Stimulated activated naive CD8-positive, alpha-beta T cell treated with anti-CD3 and anti-CD28 coated beads, Interleukin-15, Interleukin-2, amounts not matched to agents 100 ng/mL and 50 ng/mL, for 24 hours (primary cell): Measurements from ENCODE around the gene KLF5.

Experiments used
- H3K27ac Mint-ChIP-seq: one replicate; pipeline ENCODE4 v1.8.0; 2021; ENCODE audit warnings: mild to moderate bottlenecking, mixed read lengths
- H3K27me3 Mint-ChIP-seq: one replicate; pipeline ENCODE4 v1.8.0; 2021; ENCODE audit warnings: mixed read lengths
- H3K36me3 Mint-ChIP-seq: one replicate; pipeline ENCODE4 v1.8.0; 2021; ENCODE audit warnings: low read depth, mixed read lengths
- H3K4me1 Mint-ChIP-seq: one replicate; pipeline ENCODE4 v1.8.0; 2021; ENCODE audit warnings: low read depth, mixed read lengths
- H3K4me3 Mint-ChIP-seq: one replicate; pipeline ENCODE4 v1.8.0; 2021; ENCODE audit warnings: mild to moderate bottlenecking, mixed read lengths
- H3K9me3 Mint-ChIP-seq: one replicate; pipeline ENCODE4 v1.8.0; 2021; ENCODE audit warnings: mixed read lengths

KLF5 gene

DNA sequence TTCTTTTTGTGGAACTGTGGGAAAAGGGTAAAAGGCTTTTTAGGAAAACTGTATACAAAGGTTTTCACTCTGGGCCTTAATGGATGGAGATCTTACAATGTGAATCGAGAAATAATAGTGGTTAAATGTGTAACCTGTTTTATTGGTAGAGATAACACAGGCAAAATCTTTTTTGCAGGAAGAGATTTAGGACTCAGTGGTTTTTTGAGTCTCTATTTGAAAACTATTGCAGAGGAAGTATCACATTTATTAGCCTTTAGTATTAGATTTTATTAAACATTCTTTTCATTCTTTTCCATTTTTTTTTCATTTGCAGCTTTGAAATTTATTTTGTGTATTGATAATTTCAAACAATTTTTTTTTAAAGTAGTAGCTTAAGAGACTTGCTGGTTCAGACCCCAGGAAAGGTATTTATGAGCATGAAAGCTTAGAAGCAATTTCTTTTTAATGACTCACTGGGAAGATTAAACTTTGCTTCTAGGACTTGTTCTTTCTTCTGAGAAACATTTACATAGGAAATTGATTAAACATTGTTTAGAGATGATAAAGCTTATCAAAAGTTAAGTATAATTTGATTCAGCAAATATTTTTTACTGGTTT lies 10.5 kb downstream of the KLF5 start:
- no peaks in the 10 kb centered on the region for H3K9me3 Mint-ChIP-seq
- no peak overlapping the region for H3K4me3 Mint-ChIP-seq
- no peak overlapping the region for H3K27ac Mint-ChIP-seq
- no peaks in the 10 kb centered on the region for H3K4me1 Mint-ChIP-seq
- no peaks in the 10 kb centered on the region for H3K27me3 Mint-ChIP-seq
- no peaks in the 10 kb centered on the region for H3K36me3 Mint-ChIP-seq

DNA sequence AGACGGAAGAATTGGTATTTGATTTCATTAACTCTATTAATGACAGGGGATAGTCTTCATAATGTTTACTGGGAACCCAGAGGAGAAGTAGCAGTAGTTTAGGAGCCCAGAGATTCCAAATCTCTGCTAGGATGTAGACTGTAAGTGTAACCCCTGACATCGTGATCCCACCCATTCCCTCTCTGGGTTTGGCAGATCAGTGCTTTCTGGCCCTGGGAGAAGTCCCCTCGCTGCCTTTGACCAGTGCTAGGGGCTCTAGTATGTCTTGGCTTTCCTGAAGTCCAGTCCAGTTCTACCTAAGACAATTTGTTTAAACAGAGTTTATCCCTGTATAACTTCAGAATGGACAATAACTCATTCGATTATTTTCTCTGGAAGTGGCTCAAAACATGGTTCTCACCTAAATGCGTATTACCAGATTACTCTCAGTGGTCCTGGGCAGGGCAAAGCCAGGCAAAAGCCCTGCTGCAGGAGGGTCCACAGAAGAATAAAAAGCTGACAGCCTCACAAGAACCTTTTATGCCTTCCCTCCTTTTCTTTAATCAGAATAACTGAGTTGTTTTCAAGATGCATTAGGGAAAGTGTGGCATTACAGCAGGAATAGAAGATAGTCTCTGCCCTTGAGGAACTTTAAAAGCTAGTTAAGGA lies 11.8 kb downstream of the KLF5 start:
- no peak overlapping the region for H3K4me3 Mint-ChIP-seq
- no peaks in the 10 kb centered on the region for H3K36me3 Mint-ChIP-seq
- H3K27ac Mint-ChIP-seq: no peak overlapping the region
- no peaks in the 10 kb centered on the region for H3K9me3 Mint-ChIP-seq
- H3K4me1 Mint-ChIP-seq: no peaks in the 10 kb centered on the region
- H3K27me3 Mint-ChIP-seq: no peaks in the 10 kb centered on the region

DNA sequence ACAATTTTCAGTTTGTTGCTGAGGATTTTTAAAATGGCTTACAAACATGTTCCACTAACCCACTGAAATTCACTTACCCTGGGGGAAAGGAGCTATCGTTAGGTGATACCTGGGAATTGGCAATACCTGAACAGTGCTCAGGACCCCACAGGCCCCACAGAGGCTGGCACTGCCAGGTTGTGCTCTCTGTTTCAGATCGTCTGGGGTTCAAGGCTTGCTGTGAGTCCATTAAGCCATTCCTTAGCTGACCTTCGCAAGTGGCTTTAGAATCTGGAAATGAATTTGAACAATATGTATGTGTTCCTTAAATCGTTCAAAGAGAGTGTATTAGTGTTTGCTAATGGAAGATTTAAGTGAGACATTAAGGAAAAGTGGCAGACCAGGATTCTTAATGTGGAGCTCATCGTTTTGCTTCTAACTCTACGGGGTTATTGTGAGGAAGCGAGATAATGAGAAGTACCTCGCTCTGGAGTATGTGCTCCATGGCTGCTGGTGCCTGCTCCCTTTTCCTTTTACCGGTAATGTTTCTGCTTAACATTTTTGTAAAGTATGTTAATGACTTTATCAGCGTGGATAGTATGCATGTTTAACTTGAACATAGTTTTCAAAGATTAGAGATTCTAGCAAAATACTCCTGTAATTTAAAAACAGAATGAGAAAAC lies 13.6 kb downstream of the KLF5 start:
- H3K4me3 Mint-ChIP-seq: no peak overlapping the region

DNA sequence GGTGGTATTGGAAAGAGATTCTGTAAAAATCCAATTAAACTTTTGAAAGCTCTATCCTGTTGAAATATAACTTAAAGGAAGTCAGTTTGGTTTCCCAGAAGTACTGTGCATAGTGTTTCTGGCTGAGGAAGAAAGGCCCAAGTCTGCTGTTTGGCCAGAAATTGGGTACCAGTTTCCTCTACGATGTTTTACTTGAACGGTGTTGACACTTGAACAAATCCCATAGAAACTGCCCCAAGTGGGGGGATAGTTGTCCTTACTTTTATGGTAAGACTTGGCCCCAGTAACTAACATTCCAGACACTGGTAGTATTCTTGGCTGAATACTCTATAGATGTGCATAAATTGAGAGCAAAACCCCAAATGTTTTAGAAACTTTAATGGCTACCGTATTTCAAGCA lies 14.2 kb downstream of the KLF5 start:
- H3K27me3 Mint-ChIP-seq: no peaks in the 10 kb centered on the region

More for the DNA sequence above, 13.6 kb downstream of the KLF5 start:
- H3K27ac Mint-ChIP-seq: no peak overlapping the region
- no peaks in the 10 kb centered on the region for H3K9me3 Mint-ChIP-seq
- no peaks in the 10 kb centered on the region for H3K4me1 Mint-ChIP-seq
- H3K27me3 Mint-ChIP-seq: no peaks in the 10 kb centered on the region
- H3K36me3 Mint-ChIP-seq: no peaks in the 10 kb centered on the region

DNA sequence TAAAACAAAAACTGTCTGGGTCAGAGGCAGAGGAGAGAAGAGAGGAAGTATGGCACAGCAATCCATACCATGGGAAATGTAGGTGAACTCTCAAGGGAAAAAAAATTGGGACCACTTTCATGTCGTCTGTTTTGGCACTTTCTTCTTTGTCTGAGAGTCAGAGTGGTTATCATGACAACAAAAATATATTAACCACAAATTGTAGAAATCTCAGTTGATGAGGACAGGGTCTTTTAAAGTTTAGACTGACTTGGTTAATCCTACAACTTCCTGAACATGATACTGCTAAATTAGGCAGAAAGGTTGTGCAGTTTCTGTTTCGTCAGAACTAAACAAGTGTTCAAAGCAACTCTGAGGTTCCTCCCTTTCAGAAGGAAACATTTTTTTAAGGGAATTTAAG lies 15.2 kb downstream of the KLF5 start:
- Mint-ChIP-seq H3K27me3 (no peaks in the 10 kb centered on the region), H3K36me3 (no peaks in the 10 kb centered on the region), H3K4me3 (no peak overlapping the region), H3K4me1 (no peaks in the 10 kb centered on the region), H3K27ac (no peak overlapping the region), H3K9me3 (no peaks in the 10 kb centered on the region)

More for the DNA sequence above, 14.2 kb downstream of the KLF5 start:
- no peaks in the 10 kb centered on the region for H3K9me3 Mint-ChIP-seq
- H3K36me3 Mint-ChIP-seq: no peaks in the 10 kb centered on the region
- H3K4me3 Mint-ChIP-seq: no peak overlapping the region
- no peaks in the 10 kb centered on the region for H3K4me1 Mint-ChIP-seq
- H3K27ac Mint-ChIP-seq: no peak overlapping the region

DNA sequence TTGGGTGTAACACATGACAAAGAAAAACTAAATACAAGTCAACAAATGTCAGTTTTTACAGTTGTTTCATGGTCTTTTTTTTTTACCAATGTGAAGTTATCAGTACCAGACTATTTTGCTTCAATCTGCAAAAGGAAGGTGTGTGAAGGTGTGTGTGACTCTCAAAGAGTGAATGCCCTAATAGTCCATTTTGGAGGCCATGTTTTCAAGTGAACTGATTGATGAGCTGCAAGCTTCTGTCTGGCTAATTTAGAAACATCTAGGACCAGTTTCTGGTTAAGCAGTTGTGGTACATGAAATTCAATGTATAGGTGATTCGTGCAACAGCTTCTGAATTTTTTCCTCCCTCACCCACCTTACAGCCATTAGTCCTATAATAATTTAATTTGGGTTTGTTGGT lies 16.1 kb downstream of the KLF5 start:
- no peak overlapping the region for H3K4me3 Mint-ChIP-seq

DNA sequence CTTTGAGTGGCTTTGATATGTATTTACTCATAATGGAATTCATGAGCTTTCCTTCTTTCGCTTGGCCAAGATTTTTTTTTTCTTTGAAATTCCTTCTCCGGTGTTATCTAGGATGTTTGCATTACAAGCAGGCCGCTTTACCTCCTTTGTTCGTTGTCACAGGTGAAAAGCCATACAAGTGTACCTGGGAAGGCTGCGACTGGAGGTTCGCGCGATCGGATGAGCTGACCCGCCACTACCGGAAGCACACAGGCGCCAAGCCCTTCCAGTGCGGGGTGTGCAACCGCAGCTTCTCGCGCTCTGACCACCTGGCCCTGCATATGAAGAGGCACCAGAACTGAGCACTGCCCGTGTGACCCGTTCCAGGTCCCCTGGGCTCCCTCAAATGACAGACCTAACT lies 16.7 kb downstream of the KLF5 start:
- Mint-ChIP-seq H3K27me3 (no peaks in the 10 kb centered on the region), H3K36me3 (no peaks in the 10 kb centered on the region), H3K27ac (no peak overlapping the region), H3K4me1 (no peaks in the 10 kb centered on the region), H3K4me3 (no peak overlapping the region), H3K9me3 (peaks cover 5% of the 10 kb centered on the region)

More for the DNA sequence above, 16.1 kb downstream of the KLF5 start:
- H3K4me1 Mint-ChIP-seq: no peaks in the 10 kb centered on the region
- no peak overlapping the region for H3K27ac Mint-ChIP-seq
- no peaks in the 10 kb centered on the region for H3K36me3 Mint-ChIP-seq
- no peaks in the 10 kb centered on the region for H3K27me3 Mint-ChIP-seq
- peaks cover 5% of the 10 kb centered on the region for H3K9me3 Mint-ChIP-seq

DNA sequence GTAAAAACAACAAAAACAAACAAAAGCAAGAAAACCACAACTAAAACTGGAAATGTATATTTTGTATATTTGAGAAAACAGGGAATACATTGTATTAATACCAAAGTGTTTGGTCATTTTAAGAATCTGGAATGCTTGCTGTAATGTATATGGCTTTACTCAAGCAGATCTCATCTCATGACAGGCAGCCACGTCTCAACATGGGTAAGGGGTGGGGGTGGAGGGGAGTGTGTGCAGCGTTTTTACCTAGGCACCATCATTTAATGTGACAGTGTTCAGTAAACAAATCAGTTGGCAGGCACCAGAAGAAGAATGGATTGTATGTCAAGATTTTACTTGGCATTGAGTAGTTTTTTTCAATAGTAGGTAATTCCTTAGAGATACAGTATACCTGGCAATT lies 17.1 kb downstream of the KLF5 start:
- Mint-ChIP-seq H3K27ac (no peak overlapping the region), H3K36me3 (no peaks in the 10 kb centered on the region)

DNA sequence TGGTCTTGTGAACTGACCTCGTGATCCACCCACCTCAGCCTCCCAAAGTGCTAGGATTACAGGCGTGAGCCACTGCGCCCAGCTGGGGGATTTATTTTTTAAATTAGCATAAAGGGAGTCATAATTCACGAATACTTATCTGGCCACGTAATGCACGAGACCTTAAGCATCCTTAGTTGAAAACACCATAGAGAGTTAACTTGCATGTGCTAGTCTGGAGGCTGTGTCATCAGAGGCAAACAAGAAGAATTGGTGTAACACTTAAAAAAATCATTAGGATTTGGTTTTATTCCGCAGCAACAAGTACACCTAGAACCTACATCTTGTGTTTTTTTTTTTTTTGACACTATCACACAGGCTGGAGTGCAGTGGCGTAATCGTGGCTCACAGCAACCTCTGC lies 19.1 kb downstream of the KLF5 start:
- Mint-ChIP-seq H3K4me3 (no peak overlapping the region), H3K27ac (no peak overlapping the region), H3K9me3 (peaks cover 5% of the 10 kb centered on the region), H3K4me1 (no peaks in the 10 kb centered on the region), H3K36me3 (no peaks in the 10 kb centered on the region), H3K27me3 (peaks cover 3% of the 10 kb centered on the region)

More for the DNA sequence above, 17.1 kb downstream of the KLF5 start:
- H3K4me1 Mint-ChIP-seq: no peaks in the 10 kb centered on the region
- no peaks in the 10 kb centered on the region for H3K27me3 Mint-ChIP-seq
- no peak overlapping the region for H3K4me3 Mint-ChIP-seq
- H3K9me3 Mint-ChIP-seq: peaks cover 5% of the 10 kb centered on the region

DNA sequence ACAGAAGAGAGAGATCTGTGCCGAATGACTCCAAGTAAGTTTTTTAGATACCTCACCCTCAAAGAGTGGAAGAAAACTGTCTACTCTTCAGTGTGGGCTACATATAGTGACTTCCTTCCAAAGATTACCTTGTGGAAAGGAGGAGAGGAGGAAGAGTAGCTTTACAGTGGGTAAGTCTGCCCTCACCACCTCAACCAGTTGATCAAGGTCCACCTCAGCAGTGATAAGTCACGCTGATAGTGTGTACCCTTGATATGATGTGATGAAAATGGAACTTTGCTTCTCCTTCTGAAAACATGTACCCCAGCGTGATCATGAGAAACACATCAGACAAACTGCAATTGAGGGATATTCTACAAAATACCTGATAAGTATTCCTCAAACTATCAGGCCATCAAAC lies 20.6 kb downstream of the KLF5 start:
- no peaks in the 10 kb centered on the region for H3K4me1 Mint-ChIP-seq
- no peaks in the 10 kb centered on the region for H3K36me3 Mint-ChIP-seq
- H3K4me3 Mint-ChIP-seq: no peak overlapping the region
- H3K27ac Mint-ChIP-seq: no peak overlapping the region
- H3K27me3 Mint-ChIP-seq: peaks cover 3% of the 10 kb centered on the region
- peaks cover 5% of the 10 kb centered on the region for H3K9me3 Mint-ChIP-seq

DNA sequence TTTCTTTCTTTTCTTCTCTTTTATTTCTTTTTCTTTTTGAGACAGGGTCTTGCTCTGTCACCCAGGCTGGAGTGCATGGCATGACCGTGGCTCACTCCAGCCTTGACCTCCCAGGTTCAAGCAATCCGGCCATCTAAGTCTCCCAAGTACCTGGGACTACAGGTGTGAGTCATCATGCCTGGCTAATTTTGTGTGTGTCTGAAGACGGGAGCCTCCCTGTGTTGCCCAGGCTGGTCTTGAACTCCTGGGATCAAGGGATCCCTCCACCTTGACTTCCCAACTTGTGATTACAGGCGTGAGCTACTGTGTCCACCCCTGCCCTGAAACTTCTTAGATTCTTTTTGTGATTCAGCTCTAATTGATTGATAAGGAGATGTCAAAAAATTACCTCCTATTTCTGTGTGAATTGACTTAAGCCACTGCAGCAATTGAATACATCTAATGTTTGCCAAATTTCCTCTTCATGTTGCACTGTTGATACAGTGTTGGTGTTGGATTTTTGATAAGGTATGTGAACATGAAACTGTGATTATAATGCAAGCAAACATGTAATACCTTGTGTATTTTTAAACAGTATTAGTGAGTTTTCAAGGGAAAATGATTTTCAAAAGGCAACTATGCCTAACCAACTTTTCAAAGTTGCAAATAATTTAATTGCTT lies 22.6 kb downstream of the KLF5 start:
- H3K27me3 Mint-ChIP-seq: peaks cover 3% of the 10 kb centered on the region
- H3K36me3 Mint-ChIP-seq: no peaks in the 10 kb centered on the region
- H3K27ac Mint-ChIP-seq: no peak overlapping the region
- no peak overlapping the region for H3K4me3 Mint-ChIP-seq
- no peaks in the 10 kb centered on the region for H3K4me1 Mint-ChIP-seq
- H3K9me3 Mint-ChIP-seq: peaks cover 5% of the 10 kb centered on the region

DNA sequence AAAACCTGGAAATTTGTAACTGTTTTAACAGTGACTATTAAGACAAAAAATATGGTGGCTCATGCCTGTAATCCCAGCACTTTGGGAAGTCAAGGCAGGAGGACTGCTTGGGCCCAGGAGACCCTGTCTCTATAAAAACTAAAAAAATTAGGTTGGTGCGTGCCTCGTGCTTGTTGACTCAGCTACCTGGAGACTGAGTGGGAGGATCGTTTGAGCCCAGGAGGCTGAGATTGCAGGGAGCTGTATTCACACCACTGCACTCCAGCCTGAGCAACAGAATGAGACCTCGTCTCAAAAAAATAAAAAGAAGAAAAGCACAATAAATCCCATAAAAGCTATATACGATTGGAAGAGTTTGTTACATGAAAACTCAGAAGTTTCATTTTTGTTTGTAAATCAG lies 23.7 kb downstream of the KLF5 start:
- Mint-ChIP-seq H3K36me3 (no peaks in the 10 kb centered on the region), H3K27ac (no peak overlapping the region), H3K9me3 (peaks cover 5% of the 10 kb centered on the region), H3K27me3 (peaks cover 3% of the 10 kb centered on the region), H3K4me1 (no peaks in the 10 kb centered on the region), H3K4me3 (no peak overlapping the region)

DNA sequence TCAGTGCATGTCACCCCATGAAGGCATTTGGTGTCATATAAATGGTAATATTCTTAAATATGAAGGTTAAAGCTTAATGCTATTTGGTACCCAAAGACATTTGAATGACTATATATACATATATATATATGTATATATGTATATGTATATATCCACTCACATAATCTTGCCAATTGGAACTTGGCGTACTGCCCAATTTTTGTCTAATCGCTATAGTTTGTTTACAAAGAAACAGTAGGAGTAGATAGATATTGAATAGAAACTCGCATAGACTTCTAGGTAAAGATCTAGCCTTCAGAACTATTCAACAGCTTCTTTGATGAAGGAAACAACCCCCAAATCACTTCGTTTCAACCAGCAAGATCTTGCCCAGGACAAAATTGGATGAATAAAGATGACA lies 24.1 kb downstream of the KLF5 start:
- Mint-ChIP-seq H3K9me3 (peaks cover 5% of the 10 kb centered on the region), H3K4me3 (no peak overlapping the region), H3K36me3 (no peaks in the 10 kb centered on the region), H3K4me1 (no peaks in the 10 kb centered on the region), H3K27me3 (peaks cover 3% of the 10 kb centered on the region), H3K27ac (no peak overlapping the region)

DNA sequence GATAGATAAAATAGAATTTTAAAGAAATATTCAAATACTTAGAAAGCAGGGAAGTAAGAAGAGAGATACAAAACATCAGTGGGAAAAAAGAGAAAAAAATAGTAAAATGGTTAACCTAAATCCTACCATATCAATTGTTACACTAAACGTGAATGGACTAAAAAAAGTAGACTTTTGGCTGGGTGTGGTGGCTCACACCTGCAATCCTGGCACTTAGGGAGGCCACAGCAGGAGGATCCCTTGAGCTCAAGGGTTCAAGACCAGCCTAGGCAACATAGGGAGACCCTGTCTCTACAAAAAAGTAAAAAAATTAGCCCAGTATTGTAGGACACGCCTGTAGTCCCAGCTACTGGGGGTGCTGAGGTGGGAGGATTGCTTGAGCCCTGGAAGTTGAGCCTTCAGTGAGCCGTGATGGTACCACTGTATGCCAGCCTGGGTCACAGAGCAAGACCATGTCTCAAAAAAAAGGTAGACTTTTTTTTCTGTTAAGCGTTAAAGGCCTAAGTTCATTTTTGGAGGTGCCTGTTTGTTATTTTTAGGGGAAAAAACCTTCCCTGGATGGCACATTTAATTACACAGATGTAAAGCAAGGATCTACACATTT lies 29.6 kb downstream of the KLF5 start:
- no peaks in the 10 kb centered on the region for H3K27me3 Mint-ChIP-seq

DNA sequence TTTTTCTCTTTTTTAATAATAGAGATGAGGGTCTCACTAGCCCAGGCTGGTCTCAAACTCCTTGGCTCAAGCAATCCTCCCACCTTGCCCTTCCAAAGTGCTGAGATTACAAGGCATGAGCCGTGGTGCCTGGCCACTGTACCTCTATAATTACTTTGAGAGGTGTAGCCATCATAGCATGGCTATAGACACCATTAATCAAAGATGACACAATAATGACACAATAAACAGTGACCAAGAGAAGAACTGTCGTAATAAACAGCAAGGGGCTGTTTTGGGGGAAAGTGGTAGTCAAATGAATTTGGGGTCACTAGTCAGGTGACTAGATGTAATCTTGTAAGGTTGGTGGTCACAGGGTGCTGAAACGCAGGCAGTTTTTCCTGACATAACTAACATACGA lies 30.4 kb downstream of the KLF5 start:
- peaks cover 7% of the 10 kb centered on the region for H3K4me1 Mint-ChIP-seq
- no peak overlapping the region for H3K27ac Mint-ChIP-seq
- no peak overlapping the region for H3K4me3 Mint-ChIP-seq
- H3K27me3 Mint-ChIP-seq: no peaks in the 10 kb centered on the region
- no peaks in the 10 kb centered on the region for H3K36me3 Mint-ChIP-seq
- H3K9me3 Mint-ChIP-seq: no peaks in the 10 kb centered on the region

More for the DNA sequence above, 29.6 kb downstream of the KLF5 start:
- H3K36me3 Mint-ChIP-seq: no peaks in the 10 kb centered on the region
- no peak overlapping the region for H3K27ac Mint-ChIP-seq
- H3K9me3 Mint-ChIP-seq: no peaks in the 10 kb centered on the region
- peaks cover 7% of the 10 kb centered on the region for H3K4me1 Mint-ChIP-seq
- no peak overlapping the region for H3K4me3 Mint-ChIP-seq
